NCI-H146 treated with DMSO at 0.1 percent for 48 hours (cell line): Measurements from ENCODE around the gene KLHL3.
"Not testable (repeated sequence)": the region's sequence is repeated elsewhere in the genome, so short reads cannot be mapped to it uniquely, and the experiment has no call there.

Experiments used
- DNase-seq: peaks from one replicate; lab custom pipeline; 2025; ENCODE audit not compliant: unreplicated experiment; lab: John Stamatoyannopoulos, UW

The KLHL3 gene

DNA sequence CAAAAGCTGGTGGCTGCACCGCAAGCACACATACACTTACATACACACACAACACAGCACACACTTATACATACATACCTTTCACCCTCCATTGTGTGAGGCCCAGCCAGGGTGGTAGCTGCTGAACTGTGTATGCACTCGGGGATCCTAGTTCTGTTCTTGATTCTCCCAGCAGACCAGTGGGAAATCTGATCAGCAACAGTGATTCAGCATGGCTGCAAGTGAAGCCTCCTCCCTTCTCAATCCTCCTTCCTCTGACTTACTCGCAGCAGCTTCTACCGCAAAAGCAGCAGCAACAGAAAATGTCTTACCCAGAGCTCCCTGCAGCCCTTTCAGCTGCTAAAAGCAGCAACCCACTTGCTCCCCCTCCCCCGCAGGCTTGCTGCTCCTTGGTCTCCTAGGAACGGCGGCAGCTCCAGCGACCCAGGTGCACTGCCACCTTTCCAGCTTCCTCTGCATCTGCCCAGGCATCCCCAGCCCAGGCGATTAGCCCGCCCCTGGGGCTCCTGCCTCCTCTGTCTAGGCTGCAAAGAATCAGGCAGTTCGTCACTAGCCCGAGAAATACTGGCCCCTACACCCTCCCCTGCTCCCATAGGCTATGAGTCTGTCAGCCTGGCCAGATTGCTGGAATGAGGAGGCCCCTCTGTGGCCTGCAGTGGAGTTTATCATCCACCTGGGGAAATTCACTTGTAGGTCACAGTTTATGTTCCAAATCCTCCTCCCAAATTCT lies at the start of gene KLHL3:
Gene KLHL3, minus strand, starts transcription at position 535 of the 730 bp plus-strand sequence. Its CDS starts 443 bp downstream, at position 92.
- DNase-seq = peak; percentile 38

- no peak for DNase-seq
Observed at GRCh38 chr5:137782984-137783536, 47.2 kb upstream of the KLHL3 start.

- DNase-seq = no peak
Observed at GRCh38 chr5:137782055-137782454, 46.2 kb upstream of the KLHL3 start.

- no peak for DNase-seq
Observed at GRCh38 chr5:137778772-137779564, 43.1 kb upstream of the KLHL3 start.

DNA sequence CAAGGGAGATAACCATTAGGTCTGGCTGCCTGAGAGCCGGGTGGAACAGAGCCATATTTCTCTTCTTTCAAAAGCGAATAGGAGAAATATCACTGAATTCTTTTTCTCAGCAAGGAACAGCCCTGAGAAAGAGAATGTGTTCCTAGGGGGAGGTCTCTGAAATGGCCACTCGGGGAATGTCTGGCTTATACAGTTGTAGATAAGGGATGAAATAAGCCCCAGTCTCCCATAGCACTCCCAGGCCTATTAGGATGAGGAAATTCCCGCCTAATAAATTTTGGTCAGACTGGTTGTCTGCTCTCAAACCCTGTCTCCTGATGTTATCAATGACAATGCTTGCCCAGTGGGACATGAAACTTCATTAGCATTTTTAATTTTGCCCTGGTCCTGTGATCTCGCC lies 32.0 kb upstream of the KLHL3 start:
- not testable (repeated sequence) for DNase-seq

DNA sequence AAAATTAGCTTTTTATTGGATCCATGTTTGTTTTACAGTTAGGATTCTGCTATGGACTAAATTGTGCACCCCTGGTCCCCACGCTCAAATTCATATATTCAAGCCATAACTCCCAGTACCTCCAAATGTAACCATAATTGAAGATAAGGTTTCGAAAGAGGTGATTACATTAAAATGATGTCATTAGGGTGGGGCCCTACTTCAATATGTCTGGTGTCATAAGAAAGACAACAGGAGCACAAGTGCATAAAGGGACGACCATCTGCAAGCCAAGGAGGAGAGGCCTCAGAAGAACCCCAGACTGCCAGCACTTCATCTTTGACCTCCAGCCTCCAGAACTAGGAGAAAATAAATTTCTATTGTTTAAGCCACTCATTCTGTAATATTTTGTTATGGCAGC lies 25.7 kb upstream of the KLHL3 start:
- DNase-seq = no peak

- DNase-seq = no peak
Observed at GRCh38 chr5:137760719-137761516, 25.0 kb upstream of the KLHL3 start.

- no peak for DNase-seq
Observed at GRCh38 chr5:137760294-137760693, 24.4 kb upstream of the KLHL3 start.

- DNase-seq = no peak
Observed at GRCh38 chr5:137758715-137759306, 22.9 kb upstream of the KLHL3 start.

GRCh38 chr5:137758121-137758520 lies 22.2 kb upstream of the KLHL3 start:
- DNase-seq = no peak

DNA sequence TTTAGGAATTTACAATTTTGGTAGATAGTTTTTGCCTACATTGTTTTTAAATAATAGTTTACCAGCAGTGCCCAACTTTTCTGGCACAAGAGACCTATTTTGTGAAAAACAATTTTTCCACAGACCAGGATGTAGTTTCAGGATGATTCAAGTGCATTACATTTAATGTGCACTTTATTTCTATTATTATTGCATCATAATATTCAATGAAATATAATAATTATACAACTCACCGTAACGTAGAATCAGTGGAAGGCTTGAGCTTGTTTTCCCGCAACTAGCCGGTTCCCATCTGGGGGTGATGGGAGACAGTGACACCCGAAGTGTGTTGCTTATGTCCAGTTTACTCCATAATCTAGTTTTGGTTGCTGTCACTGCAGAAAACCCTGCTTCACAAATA lies 21.7 kb upstream of the KLHL3 start:
- DNase-seq = no peak

DNA sequence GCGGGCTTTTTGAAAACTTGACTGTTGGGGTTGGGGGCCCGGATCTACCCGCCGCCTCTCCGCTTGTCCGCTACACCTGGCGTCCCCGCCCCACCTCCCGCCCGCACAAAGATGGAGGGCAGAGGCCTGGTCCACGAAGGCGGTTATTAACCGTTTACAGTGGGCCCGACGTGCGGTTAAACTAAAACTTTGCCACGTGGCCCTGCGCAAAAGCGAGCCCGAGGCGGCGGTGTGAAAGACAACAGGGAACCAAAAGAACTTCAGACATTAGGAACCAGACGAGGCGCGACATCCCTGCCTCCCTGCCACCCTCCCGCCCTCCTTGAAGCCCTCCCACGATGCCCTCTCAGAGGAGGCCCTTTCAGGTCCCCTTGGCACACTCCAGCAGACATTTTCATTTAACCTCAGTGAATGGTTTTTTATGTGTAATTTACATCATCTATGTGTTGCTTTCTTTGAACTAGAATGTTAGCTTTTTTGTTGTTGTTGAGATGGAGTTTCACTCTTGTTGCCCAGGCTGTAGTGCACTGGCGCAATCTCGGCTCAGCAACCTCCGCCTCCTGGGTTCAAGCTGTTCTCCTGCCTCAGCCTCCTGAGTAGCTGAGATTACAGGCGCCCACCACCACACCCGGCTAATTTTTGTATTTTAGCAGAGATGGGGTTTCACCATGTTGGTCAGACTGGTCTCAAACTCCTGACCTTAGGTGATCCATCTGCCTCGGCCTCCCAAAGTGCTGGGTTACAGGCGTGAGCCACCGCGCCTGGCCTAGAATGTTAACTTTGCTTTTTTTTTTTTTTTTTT lies 19.3 kb upstream of the KLHL3 start:
- DNase-seq = peak; percentile 19

DNA sequence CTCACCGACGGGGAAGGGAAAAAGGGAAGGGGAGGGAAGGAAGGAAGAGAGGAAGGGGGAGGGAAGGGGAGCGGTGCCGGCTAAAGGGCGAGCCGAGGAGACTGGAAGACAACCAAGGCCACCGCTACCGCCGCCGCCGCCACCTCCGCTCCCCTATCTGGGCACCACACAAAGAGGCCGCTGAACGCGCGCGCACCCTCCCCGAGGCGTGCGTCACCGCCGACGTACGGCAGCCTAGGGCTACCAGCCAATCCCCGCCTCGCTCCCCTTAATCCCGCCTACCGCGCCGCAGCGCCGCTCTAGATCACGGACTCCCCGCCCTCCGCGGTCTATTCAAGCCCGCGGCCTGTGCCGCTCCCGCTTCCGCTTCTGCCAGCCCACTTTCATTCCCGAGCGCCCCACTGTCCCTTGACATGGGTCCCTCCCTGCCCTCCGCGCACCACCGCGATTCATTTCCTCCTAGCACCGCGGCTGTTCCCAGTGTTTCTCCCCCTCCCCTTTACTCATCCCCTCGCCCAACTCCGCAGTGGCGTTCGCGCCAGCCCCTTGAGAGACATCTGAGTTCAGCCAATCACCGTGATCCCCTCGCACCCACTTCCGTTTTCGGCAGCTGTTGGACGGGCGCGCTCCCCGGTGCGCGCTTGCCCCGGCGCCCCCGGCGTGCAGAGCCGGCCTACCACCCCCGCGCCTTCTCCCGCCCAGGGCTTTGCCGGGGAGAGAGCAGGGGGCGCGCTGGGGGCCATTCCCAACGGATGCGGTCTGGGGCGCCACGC lies 18.5 kb upstream of the KLHL3 start, which contains the start of gene HNRNPA0:
Gene HNRNPA0, minus strand, starts transcription at position 176 of the 773 bp plus-strand sequence. CDS start 297 bp downstream, outside the sequence.
- peak; percentile 84 for DNase-seq

- DNase-seq = no peak
Observed at GRCh38 chr5:137753691-137754187, 17.9 kb upstream of the KLHL3 start.

DNA sequence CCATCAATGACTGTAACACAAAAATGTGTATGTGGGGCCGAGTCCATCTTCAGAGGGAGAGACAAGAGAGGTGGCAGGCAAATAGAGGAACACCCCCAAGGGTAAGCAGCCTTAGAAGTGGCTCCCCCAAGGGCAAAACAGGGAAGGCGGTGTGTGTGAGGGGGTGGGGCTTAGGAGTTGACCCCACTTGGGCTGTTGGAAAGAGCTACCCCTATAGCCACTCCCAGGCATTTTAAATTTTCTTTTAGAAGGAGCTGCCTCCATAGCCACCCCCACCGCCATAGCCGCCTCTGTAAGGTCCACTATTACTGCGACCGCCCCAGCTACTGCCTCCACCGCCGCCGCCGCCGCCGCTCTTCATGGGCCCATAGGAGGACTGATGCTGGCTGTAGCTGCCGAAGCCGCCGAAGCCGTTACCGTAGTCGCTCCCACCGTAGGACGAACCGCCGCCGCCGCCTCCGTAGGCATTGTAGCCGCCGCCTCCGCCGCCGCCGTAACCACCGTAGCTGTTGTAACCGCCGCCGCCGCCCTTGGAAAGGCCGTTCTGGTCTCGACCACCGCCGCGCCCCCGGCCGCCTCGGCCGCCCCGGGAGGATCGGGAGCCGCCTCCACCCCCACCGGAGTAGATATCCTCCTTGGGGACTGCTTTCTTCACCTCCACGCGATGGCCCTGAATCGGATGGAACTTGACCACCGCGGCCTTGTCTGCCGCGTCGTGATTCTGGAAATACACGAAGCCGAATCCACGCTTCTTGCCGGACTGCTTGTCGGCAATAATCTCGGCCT lies 17.2 kb upstream of the KLHL3 start:
- peak; percentile 5 for DNase-seq

GRCh38 chr5:137751869-137752491 lies 16.1 kb upstream of the KLHL3 start:
- peak; percentile 11 for DNase-seq

GRCh38 chr5:137750436-137750835 lies 14.5 kb upstream of the KLHL3 start:
- DNase-seq = no peak

- no peak for DNase-seq
Observed at GRCh38 chr5:137747848-137748247, 12.0 kb upstream of the KLHL3 start.
